K562 (cell line): ENCODE measurements around the gene ZNF267. TPM values are rescaled to one million over a fixed set of nuclear protein-coding genes. Genes with fewer than 3 reads are reported as not detected.

Experiments
- JUNB ChIP-seq: fragments of 450-650 bp; formaldehyde crosslinking; conservative IDR thresholded peaks from 2 replicates; pipeline ENCODE4 v1.4.0; 2020; ENCODE audit warnings: mild to moderate bottlenecking
- MCM3 ChIP-seq: fragments of 450-650 bp; IDR thresholded peaks from 2 replicates; pipeline ENCODE4 v1.6.1; 2016
- SP2 ChIP-seq: IDR thresholded peaks from 2 replicates; pipeline ENCODE4 v1.6.1; 2011; ENCODE audit warnings: mild to moderate bottlenecking, low read depth, low read length, moderate library complexity; ENCODE audit not compliant: poor library complexity, severe bottlenecking; ENCODE audit errors: extremely low read depth
- STAT5B ChIP-seq: fragments of 250-450 bp; sonication (Bioruptor Pico); IDR thresholded peaks from 2 replicates; pipeline ENCODE4 v1.8.0; 2021; ENCODE audit warnings: mild to moderate bottlenecking, inconsistent platforms
- TAF9B ChIP-seq: fragments of 450-650 bp; IDR thresholded peaks from 2 replicates; pipeline ENCODE4 v1.6.1; 2018; ENCODE audit warnings: mild to moderate bottlenecking; ENCODE audit not compliant: partially characterized antibody
- ZNF217 ChIP-seq: sonication (generic); formaldehyde crosslinking; IDR thresholded peaks from 2 replicates; pipeline ENCODE4 v1.8.0; 2022; ENCODE audit warnings: mild to moderate bottlenecking, missing genetic modification reagents
- ZNF282 ChIP-seq: sonication (generic); formaldehyde crosslinking; IDR thresholded peaks from 2 replicates; pipeline ENCODE4 v1.8.1; 2023; ENCODE audit warnings: missing genetic modification reagents
- polyA plus RNA-seq, 8 experiments: library from polyadenylated mRNA; depleted of rRNA in 4 of 8; stranded (reverse) in 5 of 8; unstranded in 3 of 8; fragments of >200 nt; fragmentation: Nextera tagmentation in 2 of 8; fragmentation: Illumina TruSeq in 1 of 8; extraction: Ambion mirVana in 2 of 8; extraction: Trizol in 1 of 8; gene quantifications; 2 replicates each; pipeline versions ENCODE4 v1.2.1 to v1.2.3, GENCODE V29; 2011 to 2014; ENCODE audit warnings: inconsistent platforms in 1 of 8, missing spikeins in 1 of 8
- total RNA-seq, 7 experiments: library from RNA; depleted of rRNA in 6 of 7; stranded (reverse); fragments of >200 nt in 6 of 7; fragmentation: Illumina TruSeq in 2 of 7; extraction: Trizol in 2 of 7; gene quantifications; 2 replicates each; pipeline versions ENCODE4 v1.2.1 to v1.2.3, GENCODE V29; 2011 to 2021; ENCODE audit warnings: low replicate concordance in 1 of 7
- TF ChIP-seq, protein P1 (sequence below), 2 experiments: fragments of 450-650 bp in 1 of 2; sonication (generic) in 1 of 2; formaldehyde crosslinking in 1 of 2; IDR thresholded peaks; 2 replicates each; pipeline versions ENCODE4 v1.7.1 to v1.9.0; 2016 to 2022; ENCODE audit warnings: inconsistent platforms in 1 of 2, mild to moderate bottlenecking in 1 of 2, missing genetic modification reagents in 1 of 2
- TF ChIP-seq, protein P2 (sequence below): fragments of 450-650 bp; formaldehyde crosslinking; conservative IDR thresholded peaks from 2 replicates; pipeline ENCODE4 v1.4.0; 2022; ENCODE audit warnings: mild to moderate bottlenecking, missing genetic modification characterization
- TF ChIP-seq, protein P3 (sequence below): IDR thresholded peaks from 2 replicates; pipeline ENCODE4 v1.6.1; 2014; ENCODE audit warnings: antibody characterized with exemption
- TF ChIP-seq, protein P4 (sequence below): fragments of 200-800 bp; sonication (Bioruptor generic); IDR thresholded peaks from 2 replicates; pipeline ENCODE4 v1.6.1; 2017; ENCODE audit warnings: missing genetic modification characterization, missing compliant biosample characterization

Gene ZNF267
- total and polyA plus RNA-seq, 9 of the 15 experiments (the other 6 are each of a cell fraction or from before 2014, with no cell fraction given) = 14.6 to 38.8 (median 21.5) TPM

DNA sequence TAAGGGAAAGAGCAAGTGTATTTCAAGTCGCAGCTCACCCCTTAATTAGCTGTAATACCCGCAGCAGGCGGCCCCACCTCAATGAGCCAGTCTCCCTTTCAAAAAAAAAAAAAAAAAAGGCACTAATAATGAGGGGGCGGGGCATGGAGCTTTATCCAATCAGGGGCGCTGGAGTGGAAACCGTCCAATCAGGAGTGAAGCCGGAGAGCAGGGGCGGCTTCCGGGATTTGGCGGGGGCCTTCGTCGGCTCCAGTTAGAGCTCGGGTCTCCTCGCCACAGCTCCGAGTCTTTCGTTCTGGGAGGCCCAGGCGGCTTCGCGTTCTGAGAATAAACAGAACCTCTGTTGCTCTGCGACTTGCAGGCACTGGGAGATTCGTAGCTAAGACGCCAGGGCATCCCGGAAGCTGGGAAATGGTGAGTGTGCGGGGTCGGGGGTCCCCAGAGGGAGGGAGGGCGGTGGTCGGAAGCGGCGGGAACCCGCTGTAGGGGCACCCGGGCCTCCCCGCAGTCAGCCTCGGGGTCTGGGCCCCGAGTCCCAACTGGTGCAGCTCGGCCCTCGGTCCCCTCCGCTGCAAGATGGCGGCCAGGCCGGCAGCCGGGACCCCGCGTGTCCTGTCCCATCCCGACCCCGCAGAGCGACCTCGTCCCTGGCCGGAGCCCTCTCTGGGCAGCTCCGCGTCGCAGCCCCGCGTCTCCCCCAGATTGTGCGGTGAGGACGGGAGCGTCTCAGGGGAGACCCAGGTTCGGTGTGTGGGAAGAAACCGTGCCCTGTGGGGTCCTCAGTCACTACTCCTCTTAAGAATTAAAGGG lies at the start of gene ZNF267 (continued):
- TF ChIP-seq, protein P1, sequence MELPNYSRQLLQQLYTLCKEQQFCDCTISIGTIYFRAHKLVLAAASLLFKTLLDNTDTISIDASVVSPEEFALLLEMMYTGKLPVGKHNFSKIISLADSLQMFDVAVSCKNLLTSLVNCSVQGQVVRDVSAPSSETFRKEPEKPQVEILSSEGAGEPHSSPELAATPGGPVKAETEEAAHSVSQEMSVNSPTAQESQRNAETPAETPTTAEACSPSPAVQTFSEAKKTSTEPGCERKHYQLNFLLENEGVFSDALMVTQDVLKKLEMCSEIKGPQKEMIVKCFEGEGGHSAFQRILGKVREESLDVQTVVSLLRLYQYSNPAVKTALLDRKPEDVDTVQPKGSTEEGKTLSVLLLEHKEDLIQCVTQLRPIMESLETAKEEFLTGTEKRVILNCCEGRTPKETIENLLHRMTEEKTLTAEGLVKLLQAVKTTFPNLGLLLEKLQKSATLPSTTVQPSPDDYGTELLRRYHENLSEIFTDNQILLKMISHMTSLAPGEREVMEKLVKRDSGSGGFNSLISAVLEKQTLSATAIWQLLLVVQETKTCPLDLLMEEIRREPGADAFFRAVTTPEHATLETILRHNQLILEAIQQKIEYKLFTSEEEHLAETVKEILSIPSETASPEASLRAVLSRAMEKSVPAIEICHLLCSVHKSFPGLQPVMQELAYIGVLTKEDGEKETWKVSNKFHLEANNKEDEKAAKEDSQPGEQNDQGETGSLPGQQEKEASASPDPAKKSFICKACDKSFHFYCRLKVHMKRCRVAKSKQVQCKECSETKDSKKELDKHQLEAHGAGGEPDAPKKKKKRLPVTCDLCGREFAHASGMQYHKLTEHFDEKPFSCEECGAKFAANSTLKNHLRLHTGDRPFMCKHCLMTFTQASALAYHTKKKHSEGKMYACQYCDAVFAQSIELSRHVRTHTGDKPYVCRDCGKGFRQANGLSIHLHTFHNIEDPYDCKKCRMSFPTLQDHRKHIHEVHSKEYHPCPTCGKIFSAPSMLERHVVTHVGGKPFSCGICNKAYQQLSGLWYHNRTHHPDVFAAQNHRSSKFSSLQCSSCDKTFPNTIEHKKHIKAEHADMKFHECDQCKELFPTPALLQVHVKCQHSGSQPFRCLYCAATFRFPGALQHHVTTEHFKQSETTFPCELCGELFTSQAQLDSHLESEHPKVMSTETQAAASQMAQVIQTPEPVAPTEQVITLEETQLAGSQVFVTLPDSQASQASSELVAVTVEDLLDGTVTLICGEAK (IDR thresholded peaks at IDR 0.05) = peak; percentile 71
- TF ChIP-seq, protein P1 (CRISPR knock-in tag; IDR thresholded peaks at IDR 0.05) = no peak
- TF ChIP-seq TAF9B = peak; percentile 79
- no peak for TF ChIP-seq ZNF217 (CRISPR knock-in tag)
- peak; percentile 59 for TF ChIP-seq SP2
- TF ChIP-seq, protein P2, sequence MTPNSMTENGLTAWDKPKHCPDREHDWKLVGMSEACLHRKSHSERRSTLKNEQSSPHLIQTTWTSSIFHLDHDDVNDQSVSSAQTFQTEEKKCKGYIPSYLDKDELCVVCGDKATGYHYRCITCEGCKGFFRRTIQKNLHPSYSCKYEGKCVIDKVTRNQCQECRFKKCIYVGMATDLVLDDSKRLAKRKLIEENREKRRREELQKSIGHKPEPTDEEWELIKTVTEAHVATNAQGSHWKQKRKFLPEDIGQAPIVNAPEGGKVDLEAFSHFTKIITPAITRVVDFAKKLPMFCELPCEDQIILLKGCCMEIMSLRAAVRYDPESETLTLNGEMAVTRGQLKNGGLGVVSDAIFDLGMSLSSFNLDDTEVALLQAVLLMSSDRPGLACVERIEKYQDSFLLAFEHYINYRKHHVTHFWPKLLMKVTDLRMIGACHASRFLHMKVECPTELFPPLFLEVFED (CRISPR knock-in tag) = 0 out of 2 replicates have a peak, but pooled peaks have one; percentile 55
- TF ChIP-seq, protein P3, sequence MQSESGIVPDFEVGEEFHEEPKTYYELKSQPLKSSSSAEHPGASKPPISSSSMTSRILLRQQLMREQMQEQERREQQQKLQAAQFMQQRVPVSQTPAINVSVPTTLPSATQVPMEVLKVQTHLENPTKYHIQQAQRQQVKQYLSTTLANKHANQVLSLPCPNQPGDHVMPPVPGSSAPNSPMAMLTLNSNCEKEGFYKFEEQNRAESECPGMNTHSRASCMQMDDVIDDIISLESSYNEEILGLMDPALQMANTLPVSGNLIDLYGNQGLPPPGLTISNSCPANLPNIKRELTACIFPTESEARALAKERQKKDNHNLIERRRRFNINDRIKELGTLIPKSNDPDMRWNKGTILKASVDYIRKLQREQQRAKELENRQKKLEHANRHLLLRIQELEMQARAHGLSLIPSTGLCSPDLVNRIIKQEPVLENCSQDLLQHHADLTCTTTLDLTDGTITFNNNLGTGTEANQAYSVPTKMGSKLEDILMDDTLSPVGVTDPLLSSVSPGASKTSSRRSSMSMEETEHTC = no peak
- TF ChIP-seq ZNF282 (CRISPR knock-in tag) = no peak
- TF ChIP-seq STAT5B (CRISPR knock-in tag) = no peak
- no peak for TF ChIP-seq JUNB
- TF ChIP-seq MCM3 = no peak
- TF ChIP-seq, protein P4, sequence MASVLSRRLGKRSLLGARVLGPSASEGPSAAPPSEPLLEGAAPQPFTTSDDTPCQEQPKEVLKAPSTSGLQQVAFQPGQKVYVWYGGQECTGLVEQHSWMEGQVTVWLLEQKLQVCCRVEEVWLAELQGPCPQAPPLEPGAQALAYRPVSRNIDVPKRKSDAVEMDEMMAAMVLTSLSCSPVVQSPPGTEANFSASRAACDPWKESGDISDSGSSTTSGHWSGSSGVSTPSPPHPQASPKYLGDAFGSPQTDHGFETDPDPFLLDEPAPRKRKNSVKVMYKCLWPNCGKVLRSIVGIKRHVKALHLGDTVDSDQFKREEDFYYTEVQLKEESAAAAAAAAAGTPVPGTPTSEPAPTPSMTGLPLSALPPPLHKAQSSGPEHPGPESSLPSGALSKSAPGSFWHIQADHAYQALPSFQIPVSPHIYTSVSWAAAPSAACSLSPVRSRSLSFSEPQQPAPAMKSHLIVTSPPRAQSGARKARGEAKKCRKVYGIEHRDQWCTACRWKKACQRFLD = no peak
